HepG2 (cell line): ENCODE data around the gene PYCARD. TPM values are rescaled to one million over a fixed set of nuclear protein-coding genes. Genes with fewer than 3 reads are reported as not detected.

Experiments
- ARID3A ChIP-seq: IDR thresholded peaks from 2 replicates; pipeline ENCODE4 v1.6.1; 2012; ENCODE audit warnings: low read depth, low read length, improper control_type of control experiment
- CHD4 ChIP-seq: fragments of 200-600 bp; sonication (generic); IDR thresholded peaks from 2 replicates; pipeline ENCODE4 v1.7.0; 2017; ENCODE audit warnings: mild to moderate bottlenecking, low read length, borderline replicate concordance
- FOSL2 ChIP-seq: sonication (generic); formaldehyde crosslinking; IDR thresholded peaks from 2 replicates; pipeline ENCODE4 v1.4.0; 2020; ENCODE audit warnings: missing genetic modification reagents
- MNT ChIP-seq: fragments of 450-650 bp; IDR thresholded peaks from 2 replicates; pipeline ENCODE4 v1.6.1; 2016
- MTF1 ChIP-seq: sonication (generic); formaldehyde crosslinking; IDR thresholded peaks from 2 replicates; pipeline ENCODE4 v1.5.0; 2020; ENCODE audit warnings: missing genetic modification reagents
- NAIF1 ChIP-seq: sonication (generic); formaldehyde crosslinking; IDR thresholded peaks from 2 replicates; pipeline ENCODE4 v1.5.0; 2020; ENCODE audit warnings: mild to moderate bottlenecking, missing genetic modification reagents, borderline replicate concordance
- NBN ChIP-seq: fragments of 450-650 bp; conservative IDR thresholded peaks from 2 replicates; pipeline ENCODE4 v1.6.1; 2017
- PPARG ChIP-seq: conservative IDR thresholded peaks from 2 replicates; pipeline ENCODE4 v1.6.1; 2016; ENCODE audit warnings: missing biosample characterization, missing genetic modification reagents
- RFX5 ChIP-seq: IDR thresholded peaks from 2 replicates; pipeline ENCODE4 v1.6.1; 2011; ENCODE audit warnings: low read depth, low read length, improper control_type of control experiment
- SNAPC5 ChIP-seq: sonication (generic); formaldehyde crosslinking; IDR thresholded peaks from 2 replicates; pipeline ENCODE4 v1.8.1; 2023; ENCODE audit warnings: mild to moderate bottlenecking, missing genetic modification reagents, borderline replicate concordance
- THAP7 ChIP-seq: sonication (generic); formaldehyde crosslinking; IDR thresholded peaks from 2 replicates; pipeline ENCODE4 v1.8.1; 2023; ENCODE audit warnings: mild to moderate bottlenecking, missing genetic modification reagents
- ZBTB3 ChIP-seq: sonication (generic); formaldehyde crosslinking; IDR thresholded peaks from 2 replicates; pipeline ENCODE4 v1.4.0; 2020; ENCODE audit warnings: low read depth, mild to moderate bottlenecking, moderate library complexity, missing genetic modification reagents, borderline replicate concordance
- ZBTB42 ChIP-seq: sonication (generic); formaldehyde crosslinking; IDR thresholded peaks from 2 replicates; pipeline ENCODE4 v1.5.0; 2020; ENCODE audit warnings: mild to moderate bottlenecking, missing genetic modification reagents
- ZNF362 ChIP-seq: sonication (generic); formaldehyde crosslinking; IDR thresholded peaks from 2 replicates; pipeline ENCODE4 v1.4.0; 2020; ENCODE audit warnings: missing genetic modification reagents, mild to moderate bottlenecking, borderline replicate concordance
- ZNF430 ChIP-seq: sonication (generic); formaldehyde crosslinking; IDR thresholded peaks from 2 replicates; pipeline ENCODE4 v1.9.0; 2021; ENCODE audit warnings: mild to moderate bottlenecking, missing genetic modification reagents
- ZNF530 ChIP-seq: sonication (generic); formaldehyde crosslinking; IDR thresholded peaks from 2 replicates; pipeline ENCODE4 v1.5.0; 2020; ENCODE audit warnings: low read depth, mild to moderate bottlenecking, missing genetic modification reagents
- ZNF557 ChIP-seq: sonication (generic); formaldehyde crosslinking; IDR thresholded peaks from 2 replicates; pipeline ENCODE4 v1.4.0; 2020; ENCODE audit warnings: missing genetic modification reagents
- ZNF720 ChIP-seq: sonication (generic); formaldehyde crosslinking; IDR thresholded peaks from 2 replicates; pipeline ENCODE4 v1.4.0; 2020; ENCODE audit warnings: missing genetic modification reagents
- ZNF768 ChIP-seq: sonication (generic); formaldehyde crosslinking; IDR thresholded peaks from 2 replicates; pipeline ENCODE4 v1.4.0; 2020; ENCODE audit warnings: missing genetic modification reagents
- ZNF777 ChIP-seq: sonication (generic); formaldehyde crosslinking; IDR thresholded peaks from 2 replicates; pipeline ENCODE4 v1.4.0; 2020; ENCODE audit warnings: missing genetic modification reagents
- ZNF781 ChIP-seq: sonication (generic); formaldehyde crosslinking; IDR thresholded peaks from 2 replicates; pipeline ENCODE4 v1.5.1; 2020; ENCODE audit warnings: borderline replicate concordance, mild to moderate bottlenecking, missing genetic modification reagents; ENCODE audit errors: not compliant biosample characterization
- ZNF83 ChIP-seq: sonication (generic); formaldehyde crosslinking; IDR thresholded peaks from 2 replicates; pipeline ENCODE4 v1.4.0; 2020; ENCODE audit warnings: missing genetic modification reagents, mild to moderate bottlenecking, borderline replicate concordance
- polyA plus RNA-seq, 8 experiments: library from polyadenylated mRNA; depleted of rRNA in 3 of 8; stranded (reverse) in 7 of 8; unstranded in 1 of 8; fragments of >200 nt; fragmentation: Illumina TruSeq in 4 of 8; extraction: Trizol in 4 of 8; gene quantifications; 2 replicates each; pipeline versions ENCODE4 v1.2.1 to v1.2.3, GENCODE V29; 2011 to 2016; ENCODE audit warnings: low read depth in 4 of 8, missing spikeins in 1 of 8, mixed read lengths in 1 of 8; ENCODE audit not compliant: insufficient read depth in 1 of 8
- total RNA-seq, 5 experiments: library from RNA; depleted of rRNA; stranded (reverse); fragments of >200 nt; fragmentation: Illumina TruSeq; extraction: Trizol; gene quantifications; 2 replicates each; pipeline ENCODE4 v1.2.3, GENCODE V29; 2016; ENCODE audit warnings: low read depth in 1 of 5
- TF ChIP-seq, protein P1 (sequence below), 2 experiments: fragments of 450-650 bp in 1 of 2; sonication (generic) in 1 of 2; formaldehyde crosslinking; IDR thresholded peaks; 2 replicates each; pipeline versions ENCODE4 v1.5.0 to v1.8.0; 2020 to 2022; ENCODE audit warnings: mild to moderate bottlenecking in 1 of 2, missing genetic modification reagents in 1 of 2
- TF ChIP-seq, protein P2 (sequence below): sonication (generic); formaldehyde crosslinking; IDR thresholded peaks from 2 replicates; pipeline ENCODE4 v1.9.0; 2021; ENCODE audit warnings: missing genetic modification reagents, mild to moderate bottlenecking, borderline replicate concordance

The PYCARD gene
- total and polyA plus RNA-seq, 2 of the 13 experiments (the other 11 are each of a cell fraction or from before 2014, with no cell fraction given), result 4.8 to 9.2 TPM

GRCh38 chr16:31206776-31207175 lies 4.2 kb upstream of the PYCARD start (continued):
- TF ChIP-seq ZNF781 (CRISPR knock-in tag), result no peak
- no peak for TF ChIP-seq ZNF530 (CRISPR knock-in tag)
- TF ChIP-seq PPARG (CRISPR knock-in tag), result no peak
- no peak for TF ChIP-seq ZNF557
- no peak for TF ChIP-seq ZNF362 (CRISPR knock-in tag)
- no peak for TF ChIP-seq THAP7 (CRISPR knock-in tag)
- peak; percentile 39 for TF ChIP-seq FOSL2 (CRISPR knock-in tag)
- no peak for TF ChIP-seq CHD4
- TF ChIP-seq ZNF777 (CRISPR knock-in tag), result no peak
- TF ChIP-seq, protein P1, sequence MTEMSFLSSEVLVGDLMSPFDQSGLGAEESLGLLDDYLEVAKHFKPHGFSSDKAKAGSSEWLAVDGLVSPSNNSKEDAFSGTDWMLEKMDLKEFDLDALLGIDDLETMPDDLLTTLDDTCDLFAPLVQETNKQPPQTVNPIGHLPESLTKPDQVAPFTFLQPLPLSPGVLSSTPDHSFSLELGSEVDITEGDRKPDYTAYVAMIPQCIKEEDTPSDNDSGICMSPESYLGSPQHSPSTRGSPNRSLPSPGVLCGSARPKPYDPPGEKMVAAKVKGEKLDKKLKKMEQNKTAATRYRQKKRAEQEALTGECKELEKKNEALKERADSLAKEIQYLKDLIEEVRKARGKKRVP (CRISPR knock-in tag; IDR thresholded peaks at IDR 0.05), result peak in 1 of 2 experiments; percentile 67; a peak in 1 of 4 replicates
- TF ChIP-seq SNAPC5 (CRISPR knock-in tag), result no peak
- no peak for TF ChIP-seq ZNF83 (CRISPR knock-in tag)
- TF ChIP-seq ZNF430, result no peak
- TF ChIP-seq ARID3A, result no peak
- TF ChIP-seq, protein P2, sequence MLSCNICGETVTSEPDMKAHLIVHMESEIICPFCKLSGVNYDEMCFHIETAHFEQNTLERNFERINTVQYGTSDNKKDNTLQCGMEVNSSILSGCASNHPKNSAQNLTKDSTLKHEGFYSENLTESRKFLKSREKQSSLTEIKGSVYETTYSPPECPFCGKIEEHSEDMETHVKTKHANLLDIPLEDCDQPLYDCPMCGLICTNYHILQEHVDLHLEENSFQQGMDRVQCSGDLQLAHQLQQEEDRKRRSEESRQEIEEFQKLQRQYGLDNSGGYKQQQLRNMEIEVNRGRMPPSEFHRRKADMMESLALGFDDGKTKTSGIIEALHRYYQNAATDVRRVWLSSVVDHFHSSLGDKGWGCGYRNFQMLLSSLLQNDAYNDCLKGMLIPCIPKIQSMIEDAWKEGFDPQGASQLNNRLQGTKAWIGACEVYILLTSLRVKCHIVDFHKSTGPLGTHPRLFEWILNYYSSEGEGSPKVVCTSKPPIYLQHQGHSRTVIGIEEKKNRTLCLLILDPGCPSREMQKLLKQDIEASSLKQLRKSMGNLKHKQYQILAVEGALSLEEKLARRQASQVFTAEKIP, result no peak
- TF ChIP-seq ZNF768 (CRISPR knock-in tag), result no peak
- no peak for TF ChIP-seq RFX5
- TF ChIP-seq MTF1 (CRISPR knock-in tag), result no peak
- TF ChIP-seq NAIF1 (CRISPR knock-in tag), result no peak
- TF ChIP-seq MNT, result no peak
- TF ChIP-seq ZBTB42, result no peak
- TF ChIP-seq NBN, result no peak
- no peak for TF ChIP-seq ZNF720
- TF ChIP-seq ZBTB3 (CRISPR knock-in tag), result no peak
